ENCODE measurements around the gene SNRPD1. TPM values are rescaled to one million over a fixed set of nuclear protein-coding genes. Genes with fewer than 3 reads are reported as not detected.
"Not testable (repeated sequence)": the region's sequence is repeated elsewhere in the genome, so short reads cannot be mapped to it uniquely, and the experiment has no call there.

SNRPD1 gene
- polyA plus RNA-seq, 1 donor, result 159 TPM

DNA sequence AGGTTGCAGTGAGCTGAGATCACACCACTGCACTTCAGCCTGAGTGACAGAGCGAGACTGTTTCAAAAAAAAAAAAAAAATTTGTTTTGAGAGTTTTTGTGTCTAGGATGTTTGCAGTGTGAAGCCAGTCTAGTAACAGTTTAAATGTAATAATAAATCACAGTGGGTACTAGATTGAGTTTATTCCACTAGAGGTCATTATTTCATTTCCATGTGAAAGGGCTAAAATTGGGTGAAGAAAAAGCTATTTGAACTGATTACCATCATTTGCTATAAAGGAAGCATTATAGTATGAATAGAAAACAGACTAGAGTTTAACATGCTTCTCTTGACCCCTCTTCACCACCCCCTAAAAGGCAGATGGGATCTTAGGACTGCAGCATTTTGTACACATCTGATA is 20.3 kb downstream of the SNRPD1 start:
- DNase-seq, result no peak

DNA sequence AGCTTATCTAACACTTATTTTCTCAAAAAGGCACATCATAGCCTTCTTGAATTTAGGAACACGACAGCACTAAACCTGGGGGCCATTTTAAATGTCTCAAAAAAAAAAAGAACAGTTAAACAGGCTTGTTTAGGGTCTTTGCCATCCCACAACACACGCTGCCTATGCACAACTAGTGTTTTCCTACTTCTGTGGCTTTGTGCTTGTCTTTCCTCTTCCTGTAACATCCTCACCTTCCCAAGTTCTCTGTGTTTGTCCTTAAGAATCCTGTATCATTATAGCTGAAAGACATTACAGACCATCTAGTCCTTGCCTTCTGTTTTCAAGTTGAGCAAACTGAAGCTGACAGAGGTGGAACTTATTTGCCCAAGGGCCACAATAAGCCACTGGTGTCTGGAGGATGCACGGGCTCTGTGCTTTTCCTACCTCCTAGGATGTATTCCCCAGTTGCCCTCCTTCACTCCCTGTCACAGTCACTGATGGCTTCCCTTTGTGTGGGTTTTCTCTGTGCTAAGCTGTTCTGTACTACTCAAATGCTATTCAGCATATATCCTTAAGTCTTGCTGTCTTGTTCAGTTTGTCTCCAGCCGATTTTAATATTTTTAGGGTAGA is 22.6 kb downstream of the SNRPD1 start:
- DNase-seq, result no peak

DNA sequence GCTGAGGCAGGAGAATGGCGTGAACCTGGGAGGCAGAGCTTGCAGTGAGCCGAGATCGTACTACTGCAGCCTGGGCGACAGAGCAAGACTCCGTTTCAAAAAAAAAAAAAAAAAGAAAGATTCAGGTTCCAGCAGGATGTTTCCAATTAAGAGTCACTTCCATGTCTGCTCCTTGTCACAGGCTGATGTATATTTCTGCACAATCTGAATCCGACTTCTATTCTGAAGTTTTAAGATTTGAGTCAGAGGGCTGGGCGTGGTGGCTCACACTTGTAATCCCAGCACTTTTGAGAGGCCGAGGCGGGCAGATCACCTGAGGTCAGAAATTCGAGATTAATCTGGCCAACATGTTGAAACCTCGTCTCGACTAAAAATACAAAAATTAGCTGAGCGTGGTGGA is 24.7 kb downstream of the SNRPD1 start:
- DNase-seq, result no peak

DNA sequence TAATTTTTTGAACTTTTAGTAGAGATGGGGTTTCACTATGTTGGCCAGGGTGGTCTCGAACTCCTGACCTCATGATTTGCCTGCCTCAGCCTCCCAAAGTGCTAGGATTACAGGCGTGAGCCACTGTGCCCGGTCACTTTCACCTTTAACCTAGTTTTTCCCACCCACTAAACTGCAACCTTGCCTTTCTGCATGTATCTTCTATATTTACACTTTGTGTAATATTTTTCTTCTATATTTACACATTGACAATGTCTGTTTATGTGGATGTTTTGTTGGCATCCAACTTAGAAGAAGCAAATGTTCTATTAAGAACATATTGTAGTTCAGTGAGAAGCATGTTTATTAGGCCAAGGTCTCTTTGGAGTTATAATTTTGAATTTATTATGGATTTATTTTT is 26.7 kb downstream of the SNRPD1 start:
- no peak for DNase-seq

DNA sequence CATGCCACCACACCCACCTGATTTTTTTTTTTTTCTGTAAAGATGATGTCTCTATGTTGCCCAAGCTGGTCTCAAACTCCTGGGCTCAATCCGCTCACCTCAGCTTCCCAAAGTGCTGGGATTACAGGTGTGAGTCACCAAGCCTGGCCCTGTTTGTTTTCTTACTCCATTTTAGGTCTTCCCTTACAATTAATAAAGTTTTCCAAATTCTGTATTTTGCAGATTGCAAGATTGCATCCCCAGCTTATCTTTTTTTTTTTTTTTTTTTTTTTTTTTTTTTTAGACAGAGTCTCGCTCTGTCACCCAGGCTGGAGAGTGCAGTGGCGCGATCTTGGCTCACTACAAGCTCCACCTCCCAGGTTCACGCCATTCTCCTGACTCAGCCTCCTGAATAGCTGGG is 28.3 kb downstream of the SNRPD1 start:
- not testable (repeated sequence) for DNase-seq

DNA sequence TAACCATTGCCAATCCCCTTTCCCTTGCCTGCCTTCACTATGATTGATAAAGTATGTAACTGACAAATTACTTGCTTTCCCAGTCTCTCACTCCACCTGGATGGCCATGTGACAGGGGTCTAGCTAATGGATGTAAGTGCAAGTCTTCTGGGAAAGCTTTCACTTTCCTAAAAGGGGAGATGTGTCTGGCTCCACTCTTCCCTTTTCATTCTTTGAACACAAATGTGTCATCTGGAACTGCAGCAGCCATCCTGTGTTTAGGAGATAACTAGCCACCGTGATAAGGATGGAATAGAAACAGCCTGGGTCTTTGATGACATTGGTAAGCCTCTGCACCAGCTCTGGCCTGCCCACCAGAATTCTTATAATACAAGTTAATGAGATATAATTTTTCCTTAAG is 38.2 kb downstream of the SNRPD1 start:
- DNase-seq, result no peak

DNA sequence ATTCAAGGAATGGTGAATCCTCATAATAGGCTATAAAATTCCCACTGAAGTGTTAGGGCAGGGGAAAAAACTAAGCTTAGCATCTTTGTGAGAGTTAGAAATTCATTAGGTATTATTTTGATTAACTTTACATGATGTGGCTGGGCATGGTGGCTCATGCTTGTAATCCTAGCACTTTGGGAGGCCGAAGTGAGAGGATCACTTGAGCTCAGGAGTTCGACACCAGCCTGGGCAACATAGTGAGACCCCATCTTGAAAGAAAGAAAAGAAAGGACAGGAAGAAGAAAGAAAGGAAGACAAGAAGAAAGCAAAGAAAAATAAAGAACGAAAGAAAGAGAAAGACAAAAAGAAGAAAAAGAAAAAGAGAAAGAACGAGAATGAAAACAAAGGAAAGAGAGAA is 40.0 kb downstream of the SNRPD1 start:
- DNase-seq, result no peak

DNA sequence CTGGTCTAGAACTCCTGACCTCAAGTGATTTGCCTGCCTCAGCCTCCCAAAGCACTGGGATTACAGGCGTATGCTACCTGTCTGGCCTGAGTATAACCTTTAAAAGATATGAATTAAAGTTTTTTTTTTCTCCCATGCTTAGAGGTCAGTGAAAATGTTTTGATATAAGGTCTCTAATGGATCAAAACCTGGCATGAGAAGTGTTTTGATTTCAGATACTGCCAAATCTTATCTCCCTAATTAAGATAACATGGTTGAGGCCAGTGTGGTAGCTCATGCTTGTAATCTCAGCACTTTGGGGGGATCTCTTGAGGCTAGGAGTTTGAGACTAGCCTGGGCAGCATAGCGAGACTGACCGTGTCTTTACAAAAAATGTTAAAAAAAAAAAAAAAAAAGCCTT is 41.2 kb downstream of the SNRPD1 start:
- DNase-seq, result no peak

DNA sequence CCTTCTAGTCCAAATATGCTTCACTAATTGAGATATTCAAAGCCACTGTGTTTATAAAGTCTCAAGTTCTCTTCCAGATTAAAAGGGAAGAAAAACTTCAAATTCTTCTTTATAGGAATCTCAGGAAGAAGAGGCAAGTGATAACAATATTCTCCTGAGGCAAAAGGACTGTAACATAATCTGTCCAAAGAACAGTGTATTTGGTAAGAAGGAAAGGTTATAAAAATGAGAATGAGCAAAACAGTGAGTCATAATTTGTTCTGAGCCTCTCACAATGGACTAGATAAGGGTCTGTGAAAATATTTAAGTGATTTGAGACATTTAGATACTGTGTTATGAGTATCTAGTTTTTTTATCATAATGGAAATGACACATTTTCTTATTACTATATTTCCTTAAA is 44.3 kb downstream of the SNRPD1 start:
- DNase-seq, result no peak

DNA sequence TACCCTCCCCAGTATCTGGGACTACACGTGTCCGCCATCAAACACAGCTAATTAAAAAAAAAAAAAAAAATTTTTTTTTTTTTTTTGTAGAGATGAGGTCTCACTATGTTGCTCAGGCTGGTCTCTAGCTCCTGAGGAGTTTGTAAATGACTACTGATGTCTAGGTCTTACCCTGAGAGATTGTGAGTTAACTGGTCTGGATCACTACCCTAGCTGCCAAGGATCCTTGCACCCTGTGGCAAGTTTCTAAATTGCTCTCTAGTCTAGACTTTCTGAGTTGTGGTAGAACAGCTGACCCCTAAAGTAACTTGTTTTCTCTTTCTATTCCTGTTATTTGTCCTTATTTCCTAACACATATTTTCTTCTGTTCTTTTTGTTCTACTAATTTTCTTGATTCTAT is 48.0 kb downstream of the SNRPD1 start:
- DNase-seq, result no peak

DNA sequence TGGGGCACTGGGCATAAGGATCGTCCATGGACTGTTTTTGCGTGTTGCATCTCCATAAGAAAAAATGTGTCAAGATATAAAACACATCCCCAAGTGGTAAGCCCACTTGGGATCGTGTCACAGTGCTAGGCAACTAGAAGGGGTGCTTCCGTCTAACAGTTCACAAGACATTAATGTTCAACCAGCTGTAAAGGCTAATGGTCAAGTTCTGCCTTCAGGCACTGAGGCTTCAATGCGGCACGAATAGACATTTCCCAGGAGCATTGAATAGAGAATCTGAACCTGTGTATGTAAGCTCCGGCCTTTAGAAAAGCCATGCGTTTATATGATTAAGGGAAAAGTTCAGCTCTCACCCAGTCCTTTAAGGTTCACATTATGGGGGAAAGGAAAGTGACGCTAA is 50.5 kb downstream of the SNRPD1 start:
- no peak for DNase-seq

DNA sequence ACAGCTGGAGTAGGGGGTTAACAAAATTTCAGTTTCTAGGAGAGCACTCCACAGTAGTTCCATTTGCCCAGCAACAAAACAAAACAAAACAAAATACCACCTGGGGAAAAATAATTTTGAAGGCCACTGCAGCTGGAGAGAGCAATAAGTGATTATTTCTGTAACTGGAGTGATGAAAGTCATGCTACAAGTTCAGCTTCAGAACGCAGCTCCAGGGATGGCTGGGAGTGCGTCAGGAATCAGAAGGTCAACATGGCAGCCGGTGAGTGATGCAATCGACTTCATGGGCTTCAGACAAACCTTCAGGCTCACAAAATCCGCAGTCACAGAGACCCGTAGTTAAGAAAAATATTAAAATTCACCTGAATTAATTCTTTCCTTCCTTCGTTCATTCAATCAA is 51.5 kb downstream of the SNRPD1 start:
- DNase-seq, result no peak

DNA sequence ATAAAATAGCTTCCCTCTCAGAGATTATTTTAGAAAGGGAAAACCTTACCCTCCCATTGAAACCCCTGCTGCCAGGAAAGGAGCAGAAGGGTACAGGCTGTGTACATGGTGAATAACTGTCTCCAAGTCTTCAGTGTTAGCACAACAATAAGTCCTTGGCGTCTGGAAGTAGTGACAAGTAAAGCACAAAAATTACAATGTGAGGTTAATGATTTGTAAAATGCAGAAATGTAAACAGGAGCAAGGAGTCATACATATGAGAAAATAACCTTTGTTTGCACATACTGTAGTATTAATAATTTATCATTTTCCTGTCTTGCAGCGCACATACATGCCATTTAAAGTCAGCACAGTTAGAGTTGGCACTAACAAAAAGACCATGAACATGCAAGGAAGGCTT is 52.0 kb downstream of the SNRPD1 start:
- DNase-seq, result no peak

DNA sequence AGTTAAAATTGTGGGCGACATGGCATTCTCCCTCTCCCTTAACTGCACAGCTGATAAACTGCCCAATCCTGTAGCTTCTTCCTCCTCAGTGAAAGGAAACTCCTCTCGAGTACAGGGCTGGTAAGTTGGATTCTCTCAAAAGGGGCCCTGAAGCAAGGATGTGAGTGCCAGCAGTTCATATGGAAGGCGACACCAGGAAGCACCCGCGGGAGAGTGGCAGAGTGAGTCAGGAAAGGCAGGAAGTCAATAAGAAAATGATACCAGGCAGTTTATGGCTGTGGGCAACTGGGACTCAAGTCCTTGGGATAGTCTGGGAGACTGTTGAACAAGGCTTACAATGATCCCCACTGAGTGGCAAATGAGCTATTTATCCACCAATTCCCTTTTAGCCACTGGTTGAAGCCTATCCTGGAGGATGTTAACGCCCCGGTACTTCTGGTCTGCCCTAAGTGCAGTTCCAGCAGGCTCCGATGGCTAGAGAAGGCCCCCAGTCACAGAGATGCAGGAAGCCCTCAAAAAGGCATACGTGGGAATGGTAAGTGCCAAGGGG is 57.7 kb downstream of the SNRPD1 start:
- DNase-seq, result no peak

DNA sequence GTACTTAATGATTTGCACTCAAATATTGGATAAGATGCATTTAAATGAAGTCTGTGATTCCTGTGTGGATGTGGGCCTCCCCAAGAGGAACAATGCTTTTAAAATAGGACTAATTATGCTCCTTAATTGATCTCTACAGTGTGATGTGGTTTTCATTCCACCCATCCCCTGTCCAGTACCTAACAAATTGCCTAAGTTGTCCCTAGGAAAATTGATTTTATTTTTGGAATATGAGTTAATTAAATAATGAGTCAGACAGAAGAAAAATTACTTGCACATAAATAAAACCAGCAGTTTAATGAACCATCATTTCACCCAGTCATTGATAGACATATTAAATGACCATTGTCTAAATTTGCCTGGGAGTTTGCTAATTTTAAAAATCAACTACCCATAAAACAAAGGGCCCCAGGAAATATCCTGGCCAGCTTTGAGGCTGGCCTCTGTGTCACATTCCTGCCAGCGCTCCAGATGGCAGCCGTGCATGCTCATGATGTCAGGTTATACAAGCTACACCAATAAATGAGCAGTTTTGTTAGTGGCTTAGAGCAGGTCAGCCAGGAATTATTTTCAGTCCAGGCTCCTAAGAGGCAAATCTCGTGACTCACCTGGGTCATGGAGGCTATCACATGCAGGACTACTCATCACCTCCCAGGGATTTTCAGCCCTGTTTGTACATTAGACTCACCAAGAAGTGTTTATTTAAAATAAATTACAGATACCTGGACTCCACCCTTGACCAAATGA is 60.6 kb downstream of the SNRPD1 start:
- DNase-seq, result peak; percentile 20

DNA sequence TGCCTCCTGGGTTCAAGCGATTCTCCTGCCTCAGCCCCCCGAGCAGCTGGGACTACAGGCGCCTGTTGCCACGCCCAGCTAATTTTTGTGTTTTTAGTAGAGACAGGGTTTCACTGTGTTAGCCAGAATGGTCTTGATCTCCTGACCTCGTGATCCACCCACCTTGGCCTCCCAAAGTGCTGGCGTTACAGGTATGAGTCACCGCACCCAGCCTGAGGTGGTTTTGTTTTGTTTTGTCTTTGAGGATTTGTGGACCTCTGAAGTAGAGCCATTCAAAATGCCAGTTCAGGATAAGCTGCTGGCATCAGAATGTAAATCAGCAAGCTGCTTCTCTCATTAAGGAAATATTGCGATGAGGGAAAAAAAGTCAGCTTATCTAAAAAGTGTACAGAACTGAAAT is 63.2 kb downstream of the SNRPD1 start:
- not testable (repeated sequence) for DNase-seq

DNA sequence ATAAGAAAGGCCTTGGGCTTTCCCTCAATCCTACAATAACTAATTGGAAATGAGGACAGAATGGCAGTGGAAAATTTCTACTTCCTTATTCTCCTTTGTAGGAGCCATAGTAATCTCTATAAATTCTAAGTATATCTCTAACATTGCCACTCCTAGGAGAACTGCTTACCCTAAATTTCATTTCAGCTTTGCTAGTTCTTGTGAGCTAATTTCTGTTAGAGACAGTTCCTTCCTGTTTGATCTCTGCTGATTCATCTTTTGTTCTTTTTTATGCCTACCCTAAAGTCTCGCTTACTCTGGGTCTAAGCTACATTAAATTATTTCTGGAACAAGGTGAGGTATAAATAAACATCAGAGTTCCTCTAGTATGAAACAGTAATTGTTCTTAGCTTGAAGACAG is 66.7 kb downstream of the SNRPD1 start:
- DNase-seq, result no peak

DNA sequence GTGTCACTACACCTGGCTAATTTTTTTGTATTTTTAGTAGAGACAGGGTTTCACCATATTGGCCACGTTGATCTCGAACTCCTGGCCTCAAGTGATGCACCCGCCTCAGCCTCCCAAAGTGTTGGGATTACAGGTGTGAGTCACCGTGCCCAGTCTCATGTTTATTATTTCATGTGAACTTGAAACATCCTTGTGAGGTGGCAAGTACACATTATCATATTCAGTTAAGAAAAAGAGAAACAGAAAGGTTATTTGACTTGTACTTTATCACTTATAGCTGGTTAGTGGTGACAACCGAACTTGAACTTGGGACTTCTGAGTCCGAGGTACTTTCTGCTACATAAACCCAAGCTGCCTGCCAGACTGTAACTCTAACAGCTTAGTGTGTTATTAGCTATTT is 68.0 kb downstream of the SNRPD1 start:
- DNase-seq, result no peak

DNA sequence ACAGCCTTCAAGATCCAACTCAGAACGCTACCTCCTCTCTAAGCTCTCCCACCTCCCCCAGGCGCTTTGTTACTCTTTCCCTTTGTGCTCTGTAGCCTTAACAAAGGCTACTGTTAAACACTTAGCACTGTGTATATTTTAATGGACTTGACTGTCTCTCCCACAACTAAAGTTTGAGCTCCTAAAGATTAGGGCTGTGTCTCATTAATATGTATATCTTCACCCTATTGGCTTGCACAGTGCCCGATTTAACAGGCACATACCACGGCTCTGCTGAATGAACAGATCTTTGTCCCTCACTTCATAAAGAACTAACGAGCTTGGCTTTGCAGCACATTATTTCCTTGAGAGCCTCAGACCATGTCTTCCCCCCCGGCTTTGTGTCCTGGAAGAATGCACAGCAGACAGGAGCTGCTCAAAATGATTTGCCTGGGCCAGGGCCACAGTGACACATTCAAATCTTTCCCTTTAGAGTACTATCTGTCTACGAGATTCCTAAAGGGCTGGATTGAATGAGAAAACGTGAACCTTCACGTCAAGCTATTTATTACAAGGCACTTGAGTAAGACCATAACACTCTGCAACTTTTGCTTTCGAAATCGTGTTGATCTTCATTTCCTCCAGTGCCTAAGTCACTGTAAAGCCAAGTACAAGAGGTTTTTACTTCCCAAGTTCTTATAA is 70.4 kb downstream of the SNRPD1 start:
- peak; percentile 62 for DNase-seq
